Endothelial cell (in vitro differentiated cells): ENCODE data around the gene SMYD1. TPM values are rescaled to one million over a fixed set of nuclear protein-coding genes. Genes with fewer than 3 reads are reported as not detected.

ENCODE experiments used
- DNase-seq: peaks from one replicate; pipeline ENCODE4 v3.0.0; 2021; ENCODE audit warnings: low spot score
- H3K27ac Mint-ChIP-seq: one replicate; pipeline ENCODE4 v1.8.0; 2021; ENCODE audit warnings: mixed read lengths, inconsistent platforms; ENCODE audit not compliant: unreplicated experiment
- H3K27me3 Mint-ChIP-seq: one replicate; pipeline ENCODE4 v1.8.0; 2021; ENCODE audit warnings: mild to moderate bottlenecking, moderate library complexity, mixed read lengths, inconsistent platforms; ENCODE audit not compliant: unreplicated experiment
- H3K36me3 Mint-ChIP-seq: one replicate; pipeline ENCODE4 v1.8.0; 2021; ENCODE audit warnings: mild to moderate bottlenecking, low read depth, mixed read lengths, inconsistent platforms; ENCODE audit not compliant: unreplicated experiment
- H3K4me1 Mint-ChIP-seq: one replicate; pipeline ENCODE4 v1.8.0; 2021; ENCODE audit warnings: mild to moderate bottlenecking, mixed read lengths, inconsistent platforms; ENCODE audit not compliant: unreplicated experiment
- H3K4me3 Mint-ChIP-seq: one replicate; pipeline ENCODE4 v1.8.0; 2021; ENCODE audit warnings: mild to moderate bottlenecking, mixed read lengths, inconsistent platforms; ENCODE audit not compliant: unreplicated experiment
- H3K9me3 Mint-ChIP-seq: one replicate; pipeline ENCODE4 v1.8.0; 2021; ENCODE audit warnings: mixed read lengths, inconsistent platforms; ENCODE audit not compliant: unreplicated experiment
- total RNA-seq: library from RNA; stranded (reverse); fragmentation: NEBNext Ultra II Directional; extraction: Animal tissue kit (Norgen Biotek cat#: 25700); gene quantifications from one replicate; pipeline ENCODE4 v1.2.1, GENCODE V29; 2021; ENCODE audit not compliant: unreplicated experiment
- TF ChIP-seq, protein P1 (sequence below): fragments of 200-600 bp; sonication (generic); IDR thresholded peaks from one replicate; pipeline ENCODE4 v1.5.0; 2021; ENCODE audit warnings: antibody characterized with exemption; ENCODE audit not compliant: unreplicated experiment

The SMYD1 gene
- total RNA-seq, 1 donor from 2014 or later = not detected

DNA sequence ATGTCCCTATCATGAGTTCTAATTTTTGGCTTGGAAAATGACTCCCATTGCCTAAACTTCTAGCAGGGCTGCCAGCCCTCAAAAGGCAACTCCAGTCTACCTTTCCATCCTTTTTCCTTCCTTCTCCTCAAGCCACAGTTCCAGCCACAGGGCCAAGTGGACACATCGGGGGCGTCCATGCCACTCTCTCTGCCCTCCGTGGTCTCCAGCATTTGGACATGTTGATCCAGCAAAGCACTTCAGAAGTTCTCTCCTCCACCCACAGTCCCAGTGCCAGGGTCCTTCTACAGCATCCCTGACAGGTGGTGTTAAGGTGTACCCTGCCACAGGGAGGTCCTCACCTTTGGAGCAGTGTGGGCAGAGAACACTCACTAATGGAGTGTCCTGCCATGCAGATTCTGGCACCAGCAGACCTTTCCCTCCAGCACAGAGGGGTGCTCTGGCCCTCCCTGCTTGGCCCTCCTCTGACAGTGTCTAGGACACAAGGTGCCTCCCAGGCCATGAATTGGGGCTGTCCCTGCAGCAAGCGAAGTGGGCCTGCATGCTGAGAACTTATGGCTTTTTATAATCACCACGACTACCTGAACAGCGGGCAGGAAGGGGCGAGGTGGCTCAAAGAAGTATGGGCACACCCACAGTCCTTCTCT is 61.8 kb downstream of the SMYD1 start:
- TF ChIP-seq, protein P1, sequence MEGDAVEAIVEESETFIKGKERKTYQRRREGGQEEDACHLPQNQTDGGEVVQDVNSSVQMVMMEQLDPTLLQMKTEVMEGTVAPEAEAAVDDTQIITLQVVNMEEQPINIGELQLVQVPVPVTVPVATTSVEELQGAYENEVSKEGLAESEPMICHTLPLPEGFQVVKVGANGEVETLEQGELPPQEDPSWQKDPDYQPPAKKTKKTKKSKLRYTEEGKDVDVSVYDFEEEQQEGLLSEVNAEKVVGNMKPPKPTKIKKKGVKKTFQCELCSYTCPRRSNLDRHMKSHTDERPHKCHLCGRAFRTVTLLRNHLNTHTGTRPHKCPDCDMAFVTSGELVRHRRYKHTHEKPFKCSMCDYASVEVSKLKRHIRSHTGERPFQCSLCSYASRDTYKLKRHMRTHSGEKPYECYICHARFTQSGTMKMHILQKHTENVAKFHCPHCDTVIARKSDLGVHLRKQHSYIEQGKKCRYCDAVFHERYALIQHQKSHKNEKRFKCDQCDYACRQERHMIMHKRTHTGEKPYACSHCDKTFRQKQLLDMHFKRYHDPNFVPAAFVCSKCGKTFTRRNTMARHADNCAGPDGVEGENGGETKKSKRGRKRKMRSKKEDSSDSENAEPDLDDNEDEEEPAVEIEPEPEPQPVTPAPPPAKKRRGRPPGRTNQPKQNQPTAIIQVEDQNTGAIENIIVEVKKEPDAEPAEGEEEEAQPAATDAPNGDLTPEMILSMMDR = no peak
- H3K9me3 Mint-ChIP-seq = no peaks in the 10 kb centered on the region
- H3K27ac Mint-ChIP-seq = no peak overlapping the region

DNA sequence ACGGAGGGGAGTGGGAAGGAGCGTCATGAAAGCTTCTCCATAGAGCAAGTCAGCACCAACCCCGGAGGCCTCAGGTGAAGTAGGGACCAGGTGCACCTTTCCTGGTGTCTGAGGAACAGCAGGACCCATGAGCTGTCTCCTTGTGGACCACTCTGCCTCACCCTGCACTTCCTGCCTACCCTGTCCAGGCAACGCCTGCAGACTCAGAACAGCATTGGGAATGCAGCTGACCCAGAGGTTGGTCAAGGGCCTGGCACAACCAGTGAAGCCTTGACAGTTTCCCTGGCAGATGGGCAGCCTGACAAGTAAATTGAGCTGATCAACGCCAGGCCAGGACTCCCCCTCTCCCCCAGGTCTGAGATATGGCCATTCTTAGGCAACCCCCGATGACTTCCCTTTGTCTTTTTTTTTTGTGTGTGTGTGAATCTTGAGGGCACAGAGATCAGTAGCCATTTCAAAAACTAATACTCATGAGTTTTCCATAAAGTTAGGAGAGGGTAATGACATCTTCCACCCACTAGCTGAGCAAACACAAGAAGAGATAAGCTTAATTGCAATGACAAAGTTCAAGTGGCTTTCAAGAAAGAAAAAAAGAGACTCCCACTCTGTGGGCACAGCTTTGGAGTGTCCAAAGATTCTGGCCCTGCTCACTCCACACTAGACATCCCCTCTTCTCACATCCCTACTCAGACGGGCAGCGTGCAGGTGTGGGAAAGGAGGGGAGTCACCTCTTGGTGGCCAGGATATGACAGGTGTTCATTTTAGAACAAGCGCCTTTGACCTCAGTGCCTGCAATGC is 63.8 kb downstream of the SMYD1 start:
- Mint-ChIP-seq H3K4me3 (no peak overlapping the region), H3K4me1 (no peaks in the 10 kb centered on the region), H3K9me3 (no peaks in the 10 kb centered on the region), H3K36me3 (no peaks in the 10 kb centered on the region), H3K27me3 (peaks cover 11% of the 10 kb centered on the region), H3K27ac (no peak overlapping the region)
- no peak for DNase-seq
- TF ChIP-seq, protein P1 = no peak

More for the DNA sequence above, 61.8 kb downstream of the SMYD1 start:
- no peaks in the 10 kb centered on the region for H3K36me3 Mint-ChIP-seq
- no peak for DNase-seq
- H3K4me3 Mint-ChIP-seq = no peak overlapping the region
- H3K4me1 Mint-ChIP-seq = no peaks in the 10 kb centered on the region
- H3K27me3 Mint-ChIP-seq = peaks cover 16% of the 10 kb centered on the region

DNA sequence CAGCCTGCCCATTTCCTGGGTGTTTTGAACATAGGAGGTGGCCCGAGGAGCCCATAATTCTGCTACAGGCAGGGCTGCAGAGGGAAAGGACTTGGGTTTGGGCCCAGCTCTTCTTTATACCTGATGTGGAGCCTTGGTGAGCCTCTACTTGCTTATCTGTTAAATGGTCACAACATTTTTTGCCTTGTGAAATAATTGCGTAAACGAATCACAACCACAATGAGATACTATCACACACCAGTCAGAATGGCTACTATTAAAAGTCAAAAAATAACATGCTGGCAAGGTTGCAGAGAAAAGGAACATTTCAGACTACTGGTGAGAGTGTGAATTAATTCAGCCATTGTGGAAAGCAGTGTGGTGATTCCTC is 64.4 kb downstream of the SMYD1 start:
- no peak overlapping the region for H3K27ac Mint-ChIP-seq
- TF ChIP-seq, protein P1 = no peak
- peaks cover 7% of the 10 kb centered on the region for H3K27me3 Mint-ChIP-seq
- H3K9me3 Mint-ChIP-seq = no peaks in the 10 kb centered on the region
- no peak for DNase-seq
- H3K4me3 Mint-ChIP-seq = no peak overlapping the region
- H3K36me3 Mint-ChIP-seq = no peaks in the 10 kb centered on the region
- no peaks in the 10 kb centered on the region for H3K4me1 Mint-ChIP-seq

DNA sequence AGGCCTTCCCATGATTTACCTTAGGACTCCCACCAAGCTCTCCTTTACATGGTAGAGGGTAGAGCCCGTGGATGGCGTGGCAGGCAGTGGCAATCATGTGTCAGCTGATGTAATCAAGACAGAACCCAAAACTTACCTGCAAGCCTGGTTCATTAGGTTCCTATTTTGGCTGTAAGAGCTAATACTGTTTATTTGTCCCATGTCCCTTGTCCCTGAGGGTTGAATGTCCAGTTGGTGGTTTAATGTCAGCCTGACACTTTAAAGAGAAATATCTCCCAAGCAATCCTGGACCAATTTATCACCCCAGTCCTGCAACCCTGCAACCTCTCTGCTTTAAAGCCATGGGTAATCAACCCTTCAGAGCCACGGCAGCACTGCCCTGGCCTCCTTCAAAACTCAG is 66.2 kb downstream of the SMYD1 start:
- TF ChIP-seq, protein P1 = no peak
- DNase-seq = no peak
- H3K9me3 Mint-ChIP-seq = no peaks in the 10 kb centered on the region
- H3K27ac Mint-ChIP-seq = no peak overlapping the region
- H3K4me1 Mint-ChIP-seq = no peaks in the 10 kb centered on the region
- no peak overlapping the region for H3K4me3 Mint-ChIP-seq
- H3K27me3 Mint-ChIP-seq = peaks cover 3% of the 10 kb centered on the region
- no peaks in the 10 kb centered on the region for H3K36me3 Mint-ChIP-seq

DNA sequence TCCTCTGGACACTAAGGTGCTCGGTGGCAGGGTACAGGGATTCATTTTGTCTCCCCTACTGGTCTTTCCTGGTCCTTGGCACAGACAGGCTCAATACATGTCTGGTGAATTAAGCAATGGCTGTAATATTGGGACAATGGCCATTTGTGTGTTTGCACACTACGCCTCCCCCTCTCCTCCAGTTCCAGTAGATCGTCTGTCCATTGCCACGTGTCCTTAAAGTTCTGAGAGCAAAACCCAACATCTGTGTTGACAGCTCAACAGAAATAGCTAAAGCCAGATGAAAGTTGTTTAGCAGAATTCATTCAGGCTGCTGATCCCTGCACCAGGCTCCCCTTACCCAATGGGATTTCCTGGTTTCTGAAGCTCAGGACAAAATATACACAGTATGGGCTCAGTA is 69.2 kb downstream of the SMYD1 start:
- H3K27ac Mint-ChIP-seq = no peak overlapping the region
- no peak overlapping the region for H3K4me3 Mint-ChIP-seq
- no peak for DNase-seq
- H3K36me3 Mint-ChIP-seq = no peaks in the 10 kb centered on the region
- no peaks in the 10 kb centered on the region for H3K27me3 Mint-ChIP-seq
- H3K4me1 Mint-ChIP-seq = no peaks in the 10 kb centered on the region
- no peaks in the 10 kb centered on the region for H3K9me3 Mint-ChIP-seq
- TF ChIP-seq, protein P1 = no peak
